GM12878 (cell line): Measurements from ENCODE around the gene MAPKAP1. TPM values are rescaled to one million over a fixed set of nuclear protein-coding genes. Genes with fewer than 3 reads are reported as not detected.

ENCODE experiments used
- ATAC-seq: fragments of 200-7000 bp; cut with Tn5 transposase; 3 replicates; pipeline ENCODE4 v1.9.1; 2020; ENCODE audit warnings: mild to moderate bottlenecking, moderate library complexity
- BruUV-seq: library from RNA; stranded (reverse); fragments of 400-500 nt; replicated peaks from 2 replicates; lab custom pipeline; 2021; lab: Mats Ljungman, UMichigan
- CTCF ChIA-PET: fragments of 300-600 bp; sonication (Branson Sonifier 250); formaldehyde crosslinking; extraction: SDS; loops from one replicate; lab custom pipeline; 2021; ENCODE audit warnings: inconsistent platforms; lab: Yijun Ruan, JAX
- POLR2A ChIA-PET: fragments of 350-600 bp; formaldehyde crosslinking; extraction: SDS; loops from one replicate; lab custom pipeline; 2021; ENCODE audit warnings: inconsistent platforms; lab: Charles Lee
- RAD21 ChIA-PET: fragments of 300-600 bp; sonication (Branson Sonifier 250); formaldehyde crosslinking; loops from one replicate; lab custom pipeline; 2023; ENCODE audit warnings: antibody characterized with exemption; ENCODE audit not compliant: unreplicated experiment; lab: Charles Lee
- SMC1A ChIA-PET: fragments of 300-600 bp; sonication (Branson Sonifier 250); formaldehyde crosslinking; loops from one replicate; lab custom pipeline; 2023; ENCODE audit not compliant: unreplicated experiment, uncharacterized antibody; lab: Charles Lee
- DNase-seq: peaks from one replicate; pipeline ENCODE4 v3.0.0-alpha.2; 2011; ENCODE audit warnings: low read depth, low spot score
- FAIRE-seq: peaks from 3 replicates; lab custom pipeline; 2011; peaks lifted over from hg19 to GRCh38; lab: Jason Lieb, UNC
- H2AFZ ChIP-seq: 2 replicates; pipeline ENCODE4 v1.6.0; 2011; ENCODE audit warnings: low read depth, low read length, control low read depth; ENCODE audit not compliant: control insufficient read depth
- H3K27ac ChIP-seq: 2 replicates; pipeline ENCODE4 v1.5.1; 2011; ENCODE audit warnings: control low read depth; ENCODE audit not compliant: control insufficient read depth, insufficient read depth
- H3K27me3 ChIP-seq, 2 experiments: replicated peaks in 1 of 2; 2 replicates each; pipeline versions ENCODE4 v1.6.0 to v1.6.1; 2011; ENCODE audit warnings: low read length in 1 of 2; ENCODE audit not compliant: control insufficient read depth in 2 of 2, insufficient read depth in 2 of 2
- H3K36me3 ChIP-seq, 2 experiments: 2 replicates each; pipeline ENCODE4 v1.5.1; 2011; ENCODE audit warnings: low read length in 1 of 2; ENCODE audit not compliant: control insufficient read depth in 2 of 2, insufficient read depth in 2 of 2
- H3K4me1 ChIP-seq: 2 replicates; pipeline ENCODE4 v1.6.1; 2011; ENCODE audit warnings: mild to moderate bottlenecking, low read length, moderate library complexity, mixed read lengths; ENCODE audit not compliant: control insufficient read depth, insufficient read depth
- H3K4me2 ChIP-seq: 2 replicates; pipeline ENCODE4 v1.6.0; 2011; ENCODE audit warnings: control low read depth; ENCODE audit not compliant: control insufficient read depth, insufficient read depth
- H3K4me3 ChIP-seq: fragments of 200-600 bp; sonication (generic); 2 replicates; pipeline ENCODE4 v1.5.1; 2016
- H3K79me2 ChIP-seq: 2 replicates; pipeline ENCODE4 v1.6.0; 2011; ENCODE audit warnings: low read length; ENCODE audit not compliant: control insufficient read depth, insufficient read depth
- H3K9ac ChIP-seq: 2 replicates; pipeline ENCODE4 v1.8.0; 2011; ENCODE audit warnings: low read length, control low read depth, mixed read lengths; ENCODE audit not compliant: control insufficient read depth, insufficient read depth
- H3K9me3 ChIP-seq: replicated peaks from 3 replicates; pipeline ENCODE4 v1.5.1; 2011; ENCODE audit warnings: mild to moderate bottlenecking, low read length; ENCODE audit not compliant: control insufficient read depth, insufficient read depth
- H4K20me1 ChIP-seq: 2 replicates; pipeline ENCODE4 v1.6.0; 2011; ENCODE audit not compliant: control insufficient read depth, insufficient read depth
- ASH2L ChIP-seq: fragments of 300-600, 200-600 bp; sonication (generic); IDR thresholded peaks from 2 replicates; pipeline ENCODE4 v1.6.1; 2017; ENCODE audit warnings: low read depth, mild to moderate bottlenecking, borderline replicate concordance
- CHD1 ChIP-seq: IDR thresholded peaks from 2 replicates; pipeline ENCODE4 v1.6.1; 2012; ENCODE audit warnings: low read depth, low read length, improper control_type of control experiment
- EGR1 ChIP-seq, 2 experiments: IDR thresholded peaks; 1 replicate in 1 of 2; 2 replicates in 1 of 2; pipeline ENCODE4 v1.6.1; 2011 to 2012; ENCODE audit warnings: low read depth in 2 of 2, low read length in 2 of 2, borderline replicate concordance in 1 of 2, mild to moderate bottlenecking in 1 of 2, moderate library complexity in 1 of 2
- IKZF2 ChIP-seq, 2 experiments: fragments of 450-650 bp; IDR thresholded peaks; 2 replicates each; pipeline ENCODE4 v1.6.1; 2017; ENCODE audit warnings: mild to moderate bottlenecking in 2 of 2, moderate library complexity in 2 of 2
- RB1 ChIP-seq: fragments of 450-650 bp; formaldehyde crosslinking; IDR thresholded peaks from 2 replicates; pipeline ENCODE4 v1.6.1; 2017; ENCODE audit warnings: mild to moderate bottlenecking, borderline replicate concordance
- RELB ChIP-seq: fragments of 450-650 bp; IDR thresholded peaks from 2 replicates; pipeline ENCODE4 v1.6.1; 2017; ENCODE audit warnings: low read depth, mild to moderate bottlenecking, moderate library complexity
- TARDBP ChIP-seq: IDR thresholded peaks from 2 replicates; pipeline ENCODE4 v1.6.1; 2016; ENCODE audit warnings: borderline replicate concordance
- ZNF24 ChIP-seq: fragments of 450-650 bp; IDR thresholded peaks from 2 replicates; pipeline ENCODE4 v1.6.1; 2017; ENCODE audit warnings: antibody characterized with exemption, mild to moderate bottlenecking
- WGBS: methylation state at CpG from one replicate; pipeline ENCODE4 v1.1.6; 2016; ENCODE audit warnings: low lambda C conversion rate; ENCODE audit not compliant: insufficient replicate concordance, insufficient coverage; ENCODE audit errors: missing lambda C conversion rate; 5-methylcytosine and 5-hydroxymethylcytosine counted together
- in situ Hi-C: fragments of 300-500 bp; cut with MboI; formaldehyde crosslinking; loops from 9 replicates; pipeline ENCODE4 v1.14.3; 2018; ENCODE audit warnings: mixed read lengths
- intact Hi-C: fragments of 100-400 bp; cut with micrococcal nuclease; formaldehyde crosslinking; loops from one replicate; pipeline ENCODE4 v1.14.2; 2022; ENCODE audit not compliant: unreplicated experiment
- polyA plus RNA-seq, 11 experiments: library from polyadenylated mRNA; depleted of rRNA in 4 of 11; unstranded in 6 of 11; stranded (reverse) in 5 of 11; fragments of >200 nt; fragmentation: Nextera tagmentation in 4 of 11; fragmentation: Illumina TruSeq in 1 of 11; extraction: Ambion mirVana in 4 of 11; extraction: Trizol in 1 of 11; gene quantifications; 1 replicate in 1 of 11; 2 replicates in 10 of 11; pipeline versions ENCODE4 v1.2.1 to v1.2.3, GENCODE V29; 2011 to 2016; ENCODE audit warnings: inconsistent platforms in 2 of 11, missing spikeins in 2 of 11, low read depth in 1 of 11
- total RNA-seq, 4 experiments: library from RNA; depleted of rRNA in 3 of 4; stranded (reverse); fragments of >200 nt in 3 of 4; fragmentation: Illumina TruSeq in 1 of 4; extraction: Trizol in 1 of 4; gene quantifications; 2 replicates each; pipeline versions ENCODE4 v1.2.1 to v1.2.3, GENCODE V29; 2013 to 2021

Gene MAPKAP1
- total and polyA plus RNA-seq, 10 of the 15 experiments (the other 5 are each of a cell fraction or from before 2014, with no cell fraction given): 5.1 to 188 (median 105) TPM

GRCh38 chr9:125589287-125589686 is 117.7 kb downstream of the MAPKAP1 start (continued):
- TF ChIP-seq CHD1 (no peak), ASH2L (no peak), EGR1 (IDR thresholded peaks at IDR 0.05; ENCODE audit: borderline replicate concordance in 1 of 2, low read depth in 2 of 2, low read length in 2 of 2) (no peak)

- ChIA-PET CTCF (no interaction called here), RAD21 (no interaction called here), SMC1A (no interaction called here), POLR2A (no interaction called here)
- DNase-seq (no peak), ATAC-seq (peak; percentile 71), FAIRE-seq (no peak)
- H4K20me1 ChIP-seq: no peaks in the 10 kb centered on the region
- H3K4me2 ChIP-seq: peak overlapping the region; percentile 35; the same call in 1 of the 2 replicates
- no peaks in the 10 kb centered on the region for H3K9me3 ChIP-seq
- in situ Hi-C loops (no loop called here), intact Hi-C loops (no loop called here)
- H3K4me3 ChIP-seq: no peak overlapping the region
- no peak overlapping the region; the same call in 1 of the 2 replicates for H3K27ac ChIP-seq
- no peaks in the 10 kb centered on the region for H3K27me3 ChIP-seq
- H2AFZ ChIP-seq: no peak overlapping the region
- no TSS peak for BruUV-seq
- H3K79me2 ChIP-seq: peaks cover 35% of the 10 kb centered on the region
- peaks cover 3 to 13% of the 10 kb centered on the region in 2 experiments for H3K36me3 ChIP-seq
- H3K4me1 ChIP-seq: no peaks in the 10 kb centered on the region; the same call in 1 of the 2 replicates
- TF ChIP-seq TARDBP: no peak
- TF ChIP-seq IKZF2 (IDR thresholded peaks at IDR 0.05): peak; percentile 29 to 33; a peak in 3 of 4 replicates
- peak; percentile 28; the same call in 1 of the 2 replicates for TF ChIP-seq RELB
- no peak for TF ChIP-seq RB1
- peak; percentile 70 for TF ChIP-seq ZNF24
- WGBS: 71% methylated on average over 5 of the region's 5 CpGs
- H3K9ac ChIP-seq: no peak overlapping the region
Observed at GRCh38 chr9:125587819-125588460, 119.1 kb downstream of the MAPKAP1 start.
